Activated CD4-positive, CD25-positive, alpha-beta regulatory T cell treated with anti-CD3 and anti-CD28 coated beads, Interleukin-2, amount 50 U/mL, for 16 hours (primary cell): ENCODE data around the gene NOTCH2.

ENCODE experiments used
- DNase-seq: peaks from one replicate; pipeline ENCODE4 v3.0.0-alpha.2; 2020; ENCODE audit warnings: low read depth, low spot score

NOTCH2 gene

GRCh38 chr1:119908661-119909060, 160.8 kb downstream of the NOTCH2 start:
- DNase-seq: no peak

DNA sequence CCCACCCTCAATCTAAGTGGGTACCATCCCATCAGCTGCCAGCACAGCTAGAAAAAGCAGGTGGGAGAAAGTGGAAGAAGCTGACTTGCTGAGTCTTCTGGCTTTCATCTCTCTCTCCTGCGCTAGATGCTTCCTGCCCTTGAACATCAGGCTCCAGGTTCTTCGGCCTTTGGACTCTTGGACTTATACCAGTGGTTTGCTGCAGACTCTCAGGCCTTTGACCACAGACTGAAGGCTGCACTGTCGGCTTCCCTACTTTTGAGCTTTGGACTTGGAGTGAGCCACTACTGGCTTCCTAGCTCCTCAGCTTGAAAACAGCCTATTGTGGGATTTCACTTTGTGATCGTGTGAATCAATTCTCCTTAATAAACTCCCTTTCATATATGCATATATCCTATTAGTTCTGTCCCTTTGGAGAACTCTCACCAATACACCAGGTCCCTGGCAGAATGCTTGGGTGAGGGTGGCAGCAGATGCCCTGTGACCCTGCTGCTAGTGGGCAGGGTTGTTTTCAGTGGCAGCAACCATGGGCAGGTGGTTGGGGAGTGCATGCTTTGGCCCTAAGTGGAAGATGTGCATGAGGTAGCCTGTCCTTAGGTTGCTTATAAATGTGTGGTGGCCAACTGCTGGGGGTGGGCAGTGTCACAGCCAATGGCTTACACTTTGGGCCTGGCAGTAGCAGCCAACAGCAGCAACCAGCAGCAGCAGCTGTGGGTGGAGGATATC, 162.4 kb downstream of the NOTCH2 start:
- no peak for DNase-seq

- no peak for DNase-seq
Observed at GRCh38 chr1:119903443-119903835, 166.0 kb downstream of the NOTCH2 start.

DNA sequence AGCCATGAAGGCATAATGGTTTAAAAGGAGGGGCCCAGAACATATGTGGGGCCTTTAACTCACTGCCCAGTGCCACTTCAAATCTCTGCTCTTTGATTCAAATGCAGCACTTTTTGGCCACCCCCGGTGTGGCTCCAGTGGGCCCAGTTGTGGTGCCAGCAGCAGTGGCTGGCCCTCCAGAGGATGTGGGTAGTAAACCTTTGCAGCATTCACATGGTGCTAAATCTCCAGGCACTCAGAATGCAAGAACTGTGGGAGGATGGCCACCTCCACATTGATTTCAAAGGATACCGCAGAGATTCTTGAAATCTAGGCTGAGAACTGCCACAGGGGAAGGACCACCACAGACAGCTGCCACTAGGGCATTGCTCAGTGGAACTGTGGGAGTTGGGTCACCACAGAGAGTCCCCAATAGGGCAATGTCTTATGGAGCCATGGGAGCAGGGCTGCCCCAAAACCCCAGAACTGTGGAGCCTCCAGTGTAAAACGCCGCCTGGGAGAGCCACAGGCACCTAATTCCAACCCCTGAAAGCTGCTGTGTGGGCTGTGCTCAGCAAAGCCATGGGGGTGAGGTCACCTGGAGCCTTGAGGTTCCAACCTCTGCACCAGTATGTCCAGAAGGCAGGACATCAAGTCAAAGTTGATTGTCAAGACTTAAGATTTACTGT, 166.6 kb downstream of the NOTCH2 start:
- no peak for DNase-seq

GRCh38 chr1:119898981-119899720, 170.3 kb downstream of the NOTCH2 start:
- no peak for DNase-seq

GRCh38 chr1:119898530-119898929, 170.9 kb downstream of the NOTCH2 start:
- no peak for DNase-seq

GRCh38 chr1:119896303-119896702, 173.2 kb downstream of the NOTCH2 start, which contains the start of gene ADAM30:
TSS of gene ADAM30 (minus strand) at chr1:119896515. CDS start at chr1:119896336, 179 bp downstream.
- no peak for DNase-seq

DNA sequence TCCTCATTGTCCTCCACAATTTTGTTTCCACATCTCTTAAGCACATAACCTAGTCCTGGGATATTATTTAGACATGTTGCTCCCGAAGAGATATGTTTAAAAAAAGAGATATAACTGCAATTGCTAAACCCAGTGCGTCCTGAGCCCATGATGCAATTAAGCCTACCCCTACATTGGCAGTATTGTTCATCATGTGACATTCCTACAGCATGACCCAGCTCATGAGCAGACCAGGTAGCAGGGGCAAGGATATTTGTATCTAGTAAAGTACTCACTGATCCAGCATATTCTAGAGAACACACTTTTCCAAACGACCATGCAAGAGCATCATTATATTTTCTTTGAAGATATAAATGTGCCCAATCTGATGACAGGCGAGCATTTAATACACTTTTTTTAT, 174.4 kb downstream of the NOTCH2 start:
- no peak for DNase-seq

DNA sequence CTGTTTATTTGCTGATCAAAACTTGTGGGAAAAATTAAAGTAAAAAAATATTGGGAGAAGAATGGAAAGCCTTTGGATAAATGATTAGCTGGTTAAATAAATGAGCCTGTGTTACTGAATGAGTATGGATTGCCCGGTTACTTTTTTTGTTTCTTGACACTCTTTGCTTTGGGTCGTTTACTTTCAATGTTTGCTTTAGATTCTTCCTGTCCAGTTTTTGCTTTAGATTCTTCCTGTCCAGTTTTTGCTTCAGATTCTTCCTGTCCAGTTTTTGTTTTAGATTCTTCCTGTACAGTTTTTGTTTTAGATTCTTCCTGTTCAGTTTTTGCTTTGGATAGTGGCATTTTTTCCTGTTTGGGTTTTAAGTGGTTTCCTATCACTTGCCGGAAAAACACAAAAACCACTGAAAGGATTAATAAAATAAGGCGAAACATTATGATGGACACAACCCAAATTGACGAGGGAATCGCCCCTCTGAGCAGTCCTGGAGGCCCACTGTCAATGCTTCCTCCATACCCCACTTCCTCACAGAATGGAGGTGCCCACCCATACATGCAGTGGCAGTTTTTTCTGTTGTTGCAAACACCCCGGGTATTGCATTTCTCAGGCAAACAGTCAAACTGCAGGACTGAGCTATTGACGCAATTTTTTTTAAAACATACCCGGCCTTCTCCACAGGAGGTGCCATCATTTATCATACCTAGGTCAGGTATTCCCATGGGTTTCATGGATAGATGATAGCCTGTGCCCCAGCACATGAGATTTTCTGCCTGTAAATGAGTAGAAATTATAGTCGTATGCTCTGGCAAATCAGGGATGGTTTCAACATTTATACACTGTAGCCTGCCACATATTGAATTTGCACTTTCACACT, 175.4 kb downstream of the NOTCH2 start:
- no peak for DNase-seq

GRCh38 chr1:119893238-119893791, 176.1 kb downstream of the NOTCH2 start:
- no peak for DNase-seq

DNA sequence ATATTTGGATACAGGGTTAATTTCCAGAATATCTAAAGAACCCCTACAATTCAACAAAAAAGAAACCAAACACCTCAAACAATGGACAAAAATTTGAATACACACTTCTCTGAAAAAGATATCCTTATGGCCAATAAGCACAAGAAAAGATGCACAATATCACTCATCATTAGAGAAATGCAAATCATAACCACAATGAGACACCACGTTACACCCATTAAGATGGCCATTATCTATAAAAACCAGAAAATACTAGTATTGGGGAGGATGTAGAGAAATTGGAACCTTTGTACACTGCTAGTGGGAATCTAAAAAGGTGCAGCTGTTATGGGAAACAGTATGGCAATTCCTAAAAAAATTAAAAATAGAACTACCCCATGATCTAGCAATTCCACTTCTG, 178.1 kb downstream of the NOTCH2 start:
- DNase-seq: no peak

DNA sequence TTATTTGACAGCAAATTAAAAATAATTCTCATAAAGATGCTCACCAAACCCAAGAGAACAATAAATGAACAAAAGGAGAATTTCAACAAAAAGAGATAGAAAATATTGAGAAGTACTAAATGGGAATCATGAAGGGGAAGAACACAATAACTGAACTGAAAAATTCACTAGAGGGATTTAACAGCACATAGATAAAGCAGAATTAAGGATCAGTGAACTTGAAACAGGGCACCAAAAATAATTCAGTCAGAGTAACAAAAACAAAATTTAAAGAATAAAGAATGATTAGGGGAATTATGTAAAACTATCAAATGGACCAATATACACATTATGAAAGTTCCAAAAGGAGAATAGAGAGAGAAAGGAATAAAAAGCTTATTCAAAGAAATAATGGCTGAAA, 181.0 kb downstream of the NOTCH2 start:
- DNase-seq: no peak

DNA sequence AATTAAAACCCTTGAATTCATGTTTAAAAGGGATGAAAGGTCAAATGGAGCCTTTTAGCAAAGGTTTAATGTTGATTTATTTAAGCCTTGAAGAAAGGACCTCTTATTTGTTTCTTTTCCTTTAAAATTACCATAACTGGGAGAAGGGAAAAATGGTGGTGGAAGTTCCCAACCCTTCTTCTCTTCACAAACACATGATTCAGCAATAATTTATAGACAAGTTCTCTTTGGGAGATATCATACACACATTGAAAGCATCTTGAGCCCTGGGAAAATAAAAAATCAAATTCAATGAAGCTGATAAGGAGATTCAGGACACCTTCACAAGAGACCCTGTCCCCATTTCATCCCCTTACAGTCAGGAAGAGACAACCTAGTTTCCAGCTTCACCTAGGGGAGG, 182.0 kb downstream of the NOTCH2 start:
- no peak for DNase-seq

DNA sequence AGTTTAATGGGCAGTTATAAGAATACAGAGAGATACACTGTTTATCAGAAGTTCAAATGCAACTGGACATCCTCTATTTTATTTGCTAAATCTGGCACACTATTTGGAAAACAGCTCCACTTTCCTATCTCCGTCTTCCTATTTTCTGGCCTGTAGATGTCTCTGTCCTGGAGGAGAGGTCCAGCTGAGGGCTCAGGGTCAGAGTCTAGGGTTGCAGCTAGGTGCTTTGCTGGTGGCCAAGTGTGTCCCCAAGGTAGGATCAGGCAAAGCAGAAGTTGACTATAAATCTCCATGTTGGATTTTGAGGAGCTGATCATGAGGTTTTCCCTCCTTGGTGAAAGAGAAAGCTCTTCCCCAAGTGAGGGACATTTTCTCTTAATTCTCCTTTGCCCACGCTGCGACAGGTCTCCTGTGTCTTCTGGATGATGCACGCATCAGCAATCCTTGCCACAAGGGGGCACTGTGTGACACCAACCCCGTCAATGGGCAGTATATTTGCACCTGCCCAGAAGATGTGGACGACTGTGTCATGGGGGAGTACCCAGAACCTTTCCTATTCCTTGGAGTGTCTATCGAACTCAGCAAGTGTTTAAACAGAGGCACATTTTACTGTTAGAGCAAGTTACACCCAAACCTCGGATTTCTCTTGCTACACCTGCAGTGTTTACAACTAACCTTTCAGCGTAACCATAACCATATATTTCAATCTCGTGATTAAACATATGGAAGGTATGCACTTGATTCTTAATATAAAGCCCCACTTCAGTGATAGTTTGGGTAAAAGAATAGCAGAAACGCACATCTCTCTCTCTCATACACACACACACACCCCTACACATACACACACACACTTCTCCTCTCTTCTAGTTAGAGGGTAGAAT, 183.3 kb downstream of the NOTCH2 start:
- peak; percentile 18 for DNase-seq

- no peak for DNase-seq
Observed at GRCh38 chr1:119884711-119885110, 184.8 kb downstream of the NOTCH2 start.

GRCh38 chr1:119883826-119884225, 185.6 kb downstream of the NOTCH2 start:
- DNase-seq: no peak

GRCh38 chr1:119882132-119883049, 187.1 kb downstream of the NOTCH2 start:
- DNase-seq: no peak

GRCh38 chr1:119879510-119880434, 189.7 kb downstream of the NOTCH2 start:
- no peak for DNase-seq
